Measurements from ENCODE around the gene HBG2. TPM values are rescaled to one million over a fixed set of nuclear protein-coding genes. Genes with fewer than 3 reads are reported as not detected.

The HBG2 gene
- total and polyA plus RNA-seq, 2 of the 13 experiments (the other 11 are each of a cell fraction or from before 2014, with no cell fraction given): not detected

DNA sequence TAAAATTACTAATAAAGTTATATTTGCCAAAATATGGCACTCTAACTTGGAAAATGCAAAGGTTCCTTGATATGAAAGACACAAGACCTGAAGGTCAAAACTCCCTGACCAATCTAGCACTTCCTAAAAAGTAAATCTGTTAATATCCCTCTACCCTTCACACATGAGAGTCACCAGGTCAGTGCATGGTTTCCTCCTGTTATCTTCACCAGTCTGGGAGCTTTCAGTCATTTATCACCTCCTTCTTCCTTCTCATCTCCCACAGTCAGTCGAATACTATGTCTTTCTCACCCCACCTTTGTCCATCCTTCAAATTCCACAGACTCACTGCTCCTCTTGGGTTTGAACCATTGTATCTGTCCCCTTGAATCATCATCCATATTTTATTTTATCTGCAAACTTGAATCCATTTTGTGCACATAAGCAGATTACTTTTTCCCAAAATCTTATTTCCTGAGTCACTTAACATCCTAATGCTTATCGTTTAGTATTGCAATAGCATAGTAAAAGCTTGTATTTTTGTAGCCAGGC is 12.5 kb upstream of the HBG2 start:
- TF ChIP-seq CHD4 (IDR thresholded peaks at IDR 0.05; ENCODE audit: borderline replicate concordance, low read length) (no peak), NCOA1 (CRISPR knock-in tag; IDR thresholded peaks at IDR 0.05) (no peak), AGO2 (optimal IDR thresholded peaks at IDR 0.05; ENCODE audit: low read depth, low read length) (no peak), HCFC1 (IDR thresholded peaks at IDR 0.05; ENCODE audit: low read depth, low read length) (no peak), ZMAT5 (CRISPR knock-in tag; IDR thresholded peaks at IDR 0.05; ENCODE audit: borderline replicate concordance, low read depth) (no peak), GATA4 (IDR thresholded peaks at IDR 0.05; ENCODE audit: borderline replicate concordance, low read depth) (no peak), ZNF414 (CRISPR knock-in tag; IDR thresholded peaks at IDR 0.05) (no peak), NFIB (CRISPR knock-in tag; IDR thresholded peaks at IDR 0.05; ENCODE audit: borderline replicate concordance) (no peak)
- H3K4me2 ChIP-seq (ENCODE audit: low read depth, low read length): no peak overlapping the region
- ChIA-PET POLR2A (no interaction called here), CTCF (ENCODE audit: low intra/inter-chr PET ratio, low total read pairs) (no interaction called here)
- H3K9me3 ChIP-seq (ENCODE audit: low read length): no peaks in the 10 kb centered on the region
- intact Hi-C loops (cut with micrococcal nuclease; ENCODE audit: unreplicated experiment) (no loop called here), in situ Hi-C loops (cut with HindIII; ENCODE audit: extremely low pct_ligation_motif_present, low pct_unique_long_range_greater_than_20kb) (no loop called here)
- H3K27ac ChIP-seq (ENCODE audit: extremely low read length, insufficient read depth, low read length): no peak overlapping the region
- H4K20me1 ChIP-seq (ENCODE audit: insufficient read depth, low read length): no peaks in the 10 kb centered on the region
- no peaks in the 10 kb centered on the region for H3K79me2 ChIP-seq (ENCODE audit: insufficient read depth, low read length)
- BruUV-seq (replicated peaks): no TSS peak
- H3K4me1 ChIP-seq (ENCODE audit: insufficient read depth, low read length): no peaks in the 10 kb centered on the region
- H3K27me3 ChIP-seq (ENCODE audit: control insufficient read depth in 1 of 2, insufficient read depth in 2 of 2, low read length in 2 of 2): no peaks in the 10 kb centered on the region
- DNase-seq (ENCODE audit: low spot score) (no peak), FAIRE-seq (no peak), ATAC-seq (no peak)
- WGBS (ENCODE audit: low lambda C conversion rate): 0% methylated on average over 2 of the region's 2 CpGs
- H3K36me3 ChIP-seq (replicated peaks in 1 of 2; ENCODE audit: control insufficient read depth in 1 of 2, insufficient read depth in 2 of 2, low read length in 2 of 2): no peaks in the 10 kb centered on the region
- no peak overlapping the region for H2AFZ ChIP-seq (ENCODE audit: low read length)
- H3K9ac ChIP-seq (ENCODE audit: insufficient read depth, low read depth, low read length): no peak overlapping the region
- no peak overlapping the region for H3K4me3 ChIP-seq (replicated peaks in 1 of 3; ENCODE audit: insufficient read depth in 1 of 3, low read depth in 2 of 3, low read length in 3 of 3)

- no peak overlapping the region for H3K4me2 ChIP-seq (ENCODE audit: low read depth, low read length)
- ChIA-PET CTCF (ENCODE audit: low intra/inter-chr PET ratio, low total read pairs) (no interaction called here), POLR2A (no interaction called here)
- intact Hi-C loops (cut with micrococcal nuclease; ENCODE audit: unreplicated experiment) (no loop called here), in situ Hi-C loops (cut with HindIII; ENCODE audit: extremely low pct_ligation_motif_present, low pct_unique_long_range_greater_than_20kb) (no loop called here)
- H4K20me1 ChIP-seq (ENCODE audit: insufficient read depth, low read length): no peaks in the 10 kb centered on the region
- BruUV-seq (replicated peaks): no TSS peak
- H3K9me3 ChIP-seq (ENCODE audit: low read length): no peaks in the 10 kb centered on the region
- H3K79me2 ChIP-seq (ENCODE audit: insufficient read depth, low read length): no peaks in the 10 kb centered on the region
- ATAC-seq (no peak), DNase-seq (ENCODE audit: low spot score) (no peak), FAIRE-seq (no peak)
- H3K9ac ChIP-seq (ENCODE audit: insufficient read depth, low read depth, low read length): no peak overlapping the region
- no peak overlapping the region for H3K4me3 ChIP-seq (replicated peaks in 1 of 3; ENCODE audit: insufficient read depth in 1 of 3, low read depth in 2 of 3, low read length in 3 of 3)
- TF ChIP-seq ZNF3 (CRISPR knock-in tag; IDR thresholded peaks at IDR 0.05) (no peak), NONO (IDR thresholded peaks at IDR 0.05) (no peak), NONO (CRISPR knock-in tag; conservative IDR thresholded peaks at IDR 0.05) (no peak), ZNF446 (CRISPR knock-in tag; IDR thresholded peaks at IDR 0.05) (no peak), ZNF383 (CRISPR knock-in tag; IDR thresholded peaks at IDR 0.05; ENCODE audit: borderline replicate concordance) (no peak), ZFP41 (CRISPR knock-in tag; IDR thresholded peaks at IDR 0.05; ENCODE audit: borderline replicate concordance) (no peak), IRF2 (CRISPR knock-in tag; IDR thresholded peaks at IDR 0.05) (no peak), ZFP82 (CRISPR knock-in tag; IDR thresholded peaks at IDR 0.05; ENCODE audit: borderline replicate concordance) (no peak), WIZ (CRISPR knock-in tag; IDR thresholded peaks at IDR 0.05) (no peak), ZNF264 (CRISPR knock-in tag; IDR thresholded peaks at IDR 0.05) (no peak), TOPORS (CRISPR knock-in tag; IDR thresholded peaks at IDR 0.05) (no peak), ATF7-NPFF (CRISPR knock-in tag; IDR thresholded peaks at IDR 0.05; ENCODE audit: low read depth) (no peak), CHCHD3 (CRISPR knock-in tag; IDR thresholded peaks at IDR 0.05) (no peak)
- TF ChIP-seq, protein P1, sequence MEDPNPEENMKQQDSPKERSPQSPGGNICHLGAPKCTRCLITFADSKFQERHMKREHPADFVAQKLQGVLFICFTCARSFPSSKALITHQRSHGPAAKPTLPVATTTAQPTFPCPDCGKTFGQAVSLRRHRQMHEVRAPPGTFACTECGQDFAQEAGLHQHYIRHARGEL (CRISPR knock-in tag; IDR thresholded peaks at IDR 0.05): no peak
- H3K36me3 ChIP-seq (replicated peaks in 1 of 2; ENCODE audit: control insufficient read depth in 1 of 2, insufficient read depth in 2 of 2, low read length in 2 of 2): no peaks in the 10 kb centered on the region
- H3K4me1 ChIP-seq (ENCODE audit: insufficient read depth, low read length): no peaks in the 10 kb centered on the region
- no peak overlapping the region for H2AFZ ChIP-seq (ENCODE audit: low read length)
- H3K27ac ChIP-seq (ENCODE audit: extremely low read length, insufficient read depth, low read length): no peak overlapping the region
- H3K27me3 ChIP-seq (ENCODE audit: control insufficient read depth in 1 of 2, insufficient read depth in 2 of 2, low read length in 2 of 2): no peaks in the 10 kb centered on the region
These were observed 12.0 kb upstream of the HBG2 start for GRCh38 chr11:5266609-5267008.
